Measurements from ENCODE around the gene MMP2. TPM values are rescaled to one million over a fixed set of nuclear protein-coding genes. Genes with fewer than 3 reads are reported as not detected.

The MMP2 gene
- total RNA-seq, 3 donors from 2014 or later, result 30.1 to 193 (median 153) TPM

DNA sequence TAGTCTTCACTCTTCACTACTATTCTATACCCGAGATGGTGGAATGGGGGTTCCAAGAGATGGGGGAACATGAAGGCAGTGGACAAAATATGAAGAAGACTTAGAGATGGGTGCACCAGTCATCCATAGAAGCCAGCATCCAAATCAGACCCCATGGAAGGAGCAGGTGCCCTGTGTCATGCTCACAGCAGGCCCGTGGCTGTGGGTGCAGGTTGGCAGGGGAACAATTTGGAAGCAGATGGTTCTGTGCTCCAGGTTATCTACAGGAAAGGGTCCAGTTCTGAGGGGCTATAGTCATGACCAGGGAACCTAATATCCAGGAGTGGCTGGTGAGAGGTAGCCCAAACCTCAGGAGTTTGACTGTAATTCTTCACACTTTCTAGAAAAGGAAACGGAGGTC lies 20.3 kb downstream of the MMP2 start:
- TF ChIP-seq, protein P1, sequence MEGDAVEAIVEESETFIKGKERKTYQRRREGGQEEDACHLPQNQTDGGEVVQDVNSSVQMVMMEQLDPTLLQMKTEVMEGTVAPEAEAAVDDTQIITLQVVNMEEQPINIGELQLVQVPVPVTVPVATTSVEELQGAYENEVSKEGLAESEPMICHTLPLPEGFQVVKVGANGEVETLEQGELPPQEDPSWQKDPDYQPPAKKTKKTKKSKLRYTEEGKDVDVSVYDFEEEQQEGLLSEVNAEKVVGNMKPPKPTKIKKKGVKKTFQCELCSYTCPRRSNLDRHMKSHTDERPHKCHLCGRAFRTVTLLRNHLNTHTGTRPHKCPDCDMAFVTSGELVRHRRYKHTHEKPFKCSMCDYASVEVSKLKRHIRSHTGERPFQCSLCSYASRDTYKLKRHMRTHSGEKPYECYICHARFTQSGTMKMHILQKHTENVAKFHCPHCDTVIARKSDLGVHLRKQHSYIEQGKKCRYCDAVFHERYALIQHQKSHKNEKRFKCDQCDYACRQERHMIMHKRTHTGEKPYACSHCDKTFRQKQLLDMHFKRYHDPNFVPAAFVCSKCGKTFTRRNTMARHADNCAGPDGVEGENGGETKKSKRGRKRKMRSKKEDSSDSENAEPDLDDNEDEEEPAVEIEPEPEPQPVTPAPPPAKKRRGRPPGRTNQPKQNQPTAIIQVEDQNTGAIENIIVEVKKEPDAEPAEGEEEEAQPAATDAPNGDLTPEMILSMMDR (IDR thresholded peaks at IDR 0.05), result no peak
- no peaks in the 10 kb centered on the region for H3K36me3 ChIP-seq (ENCODE audit: low read depth)
- H3K4me3 ChIP-seq, result no peak overlapping the region
- ATAC-seq (no peak), DNase-seq (no peak)
- H3K4me1 ChIP-seq (ENCODE audit: low read depth), result peaks cover 34% of the 10 kb centered on the region
- H3K9me3 ChIP-seq, result no peaks in the 10 kb centered on the region
- intact Hi-C loops (cut with DNase I, micrococcal nuclease), result no loop called here

DNA sequence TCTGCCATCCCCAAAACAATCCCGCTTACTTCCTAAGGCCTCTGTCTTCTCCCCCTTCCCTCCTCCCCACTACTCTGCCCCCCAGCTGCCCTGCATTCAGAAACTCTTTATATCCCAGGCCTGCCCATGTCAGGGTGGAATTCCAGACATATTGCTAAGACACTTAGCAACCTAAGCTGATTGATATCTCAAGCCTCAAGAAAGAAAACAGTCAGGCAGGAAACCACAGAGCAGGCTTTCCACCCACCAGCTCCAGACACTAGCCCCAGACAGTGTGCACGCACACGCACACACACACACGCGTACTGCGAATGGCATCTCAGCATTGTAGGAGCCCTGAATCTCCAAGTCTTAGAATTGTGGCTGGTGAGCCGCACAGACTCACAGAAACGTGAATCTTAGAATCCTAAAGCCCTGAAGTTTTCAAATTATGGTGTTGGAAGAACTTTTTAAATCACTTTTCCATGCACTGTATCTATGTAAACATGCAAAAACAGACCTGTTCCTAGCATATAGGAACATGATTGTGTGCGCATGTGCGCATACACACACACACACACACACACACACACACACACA lies 21.0 kb downstream of the MMP2 start:
- no peak for ATAC-seq

DNA sequence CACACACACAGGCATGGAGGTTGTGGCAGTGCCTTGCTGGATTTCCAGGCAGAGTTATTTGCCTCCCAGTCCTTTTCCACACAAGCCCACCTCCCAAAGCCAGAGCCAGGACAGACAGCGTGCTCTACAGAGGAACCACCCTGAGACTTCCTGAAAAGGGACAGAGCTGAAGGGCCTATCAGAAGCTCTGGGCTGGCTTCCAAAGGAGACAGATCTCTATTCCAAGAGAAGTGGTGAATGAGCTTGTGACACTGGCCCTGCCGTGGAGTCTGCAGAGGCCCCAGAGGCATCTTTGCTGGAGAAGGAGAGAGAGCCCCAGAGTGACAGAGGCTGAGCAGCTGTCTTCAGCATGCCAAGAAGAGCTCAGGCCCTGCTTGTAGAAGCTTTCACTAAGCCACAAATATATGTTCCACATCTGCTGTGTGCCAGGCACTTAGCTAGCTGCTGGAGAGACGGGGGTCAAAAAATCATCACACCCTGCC lies 21.6 kb downstream of the MMP2 start:
- Histone ChIP-seq H3K9me3 (no peaks in the 10 kb centered on the region), H3K4me3 (no peak overlapping the region), H3K4me1 (ENCODE audit: low read depth) (peaks cover 32% of the 10 kb centered on the region), H3K36me3 (ENCODE audit: low read depth) (no peaks in the 10 kb centered on the region)
- ATAC-seq (peak; percentile 26), DNase-seq (peak in 1 of 3 donors; percentile 67)
- TF ChIP-seq, protein P1 (IDR thresholded peaks at IDR 0.05), result no peak
- intact Hi-C loops (cut with DNase I, micrococcal nuclease), result no loop called here

More for the DNA sequence above, 21.0 kb downstream of the MMP2 start:
- DNase-seq, result no peak
- Histone ChIP-seq H3K4me3 (no peak overlapping the region), H3K36me3 (ENCODE audit: low read depth) (no peaks in the 10 kb centered on the region), H3K4me1 (ENCODE audit: low read depth) (peaks cover 35% of the 10 kb centered on the region), H3K9me3 (no peaks in the 10 kb centered on the region)
- intact Hi-C loops (cut with DNase I, micrococcal nuclease), result no loop called here
- TF ChIP-seq, protein P1 (IDR thresholded peaks at IDR 0.05), result no peak

DNA sequence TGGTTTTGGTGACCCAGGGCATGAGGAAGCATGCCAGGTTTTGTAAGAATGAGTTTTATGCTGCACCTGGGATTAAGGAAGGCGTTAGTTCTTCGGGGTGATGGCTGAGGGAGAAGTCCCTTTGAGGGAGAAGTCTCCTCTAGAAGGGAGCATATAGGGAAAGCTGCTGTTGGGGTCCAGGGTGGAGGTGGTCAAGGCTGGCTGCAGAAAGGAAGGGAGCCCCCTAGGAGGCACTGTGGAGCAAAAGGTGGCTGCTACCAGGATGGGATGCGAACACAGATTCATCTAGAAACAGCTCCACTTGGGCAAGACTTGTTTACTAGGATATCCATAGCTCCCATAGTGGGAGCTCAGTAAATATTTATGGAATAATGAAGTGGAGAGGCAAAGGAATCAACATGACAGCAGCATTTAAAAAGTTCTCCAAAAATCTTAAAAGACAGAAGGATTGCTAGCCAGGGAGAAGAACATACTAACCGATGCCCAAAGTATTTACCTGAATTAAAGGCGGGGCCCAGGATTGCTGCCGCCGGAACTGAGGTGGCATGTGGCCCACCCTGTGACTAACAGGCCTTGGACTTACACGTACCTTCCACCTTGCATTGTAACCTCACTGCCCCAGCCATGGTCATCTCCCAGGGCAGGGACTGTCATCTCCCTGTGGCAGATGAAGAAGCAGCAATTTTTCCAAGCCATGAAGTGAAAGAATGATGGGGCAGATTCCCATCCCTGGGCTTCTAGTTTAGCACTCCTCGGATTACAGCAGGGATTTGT lies 22.7 kb downstream of the MMP2 start:
- TF ChIP-seq, protein P1 (IDR thresholded peaks at IDR 0.05), result no peak
- DNase-seq, result no peak
- Histone ChIP-seq H3K4me3 (no peak overlapping the region), H3K36me3 (ENCODE audit: low read depth) (no peaks in the 10 kb centered on the region), H3K9me3 (no peaks in the 10 kb centered on the region), H3K4me1 (ENCODE audit: low read depth) (peaks cover 34% of the 10 kb centered on the region)
- ATAC-seq, result peak; percentile 13
- intact Hi-C loops (cut with DNase I, micrococcal nuclease), result no loop called here

DNA sequence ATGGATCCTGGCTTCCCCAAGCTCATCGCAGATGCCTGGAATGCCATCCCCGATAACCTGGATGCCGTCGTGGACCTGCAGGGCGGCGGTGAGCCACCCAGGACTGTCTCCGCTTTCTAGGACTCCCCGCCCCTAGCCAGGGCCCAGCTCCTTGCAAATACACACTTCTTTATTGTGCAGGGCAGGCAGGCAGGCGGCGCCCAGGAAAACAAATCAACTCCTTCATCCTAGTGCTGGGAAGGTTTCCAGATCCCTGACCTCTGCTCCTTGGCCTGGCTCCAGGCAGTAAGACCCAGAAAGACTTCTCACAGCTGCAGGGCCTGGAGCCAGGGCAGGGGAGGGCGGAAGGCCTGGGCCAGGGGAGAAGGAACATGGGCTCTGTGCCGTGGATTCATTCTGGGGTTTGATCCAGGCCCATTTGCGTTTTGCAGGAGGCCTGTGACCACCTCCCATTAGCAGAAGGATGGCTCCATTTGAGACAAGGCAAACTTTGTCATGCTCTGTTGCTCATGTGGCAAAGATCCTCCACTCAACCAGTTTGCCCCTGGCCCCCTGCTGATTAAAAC lies 23.9 kb downstream of the MMP2 start:
- no peaks in the 10 kb centered on the region for H3K36me3 ChIP-seq (ENCODE audit: low read depth)
- TF ChIP-seq, protein P1 (IDR thresholded peaks at IDR 0.05), result no peak
- peak; percentile 93 for ATAC-seq
- H3K4me3 ChIP-seq, result no peak overlapping the region
- H3K4me1 ChIP-seq (ENCODE audit: low read depth), result peaks cover 34% of the 10 kb centered on the region
- DNase-seq, result peak; percentile 93 to 97 (median 94)
- intact Hi-C loops (cut with DNase I, micrococcal nuclease), result no loop called here
- H3K9me3 ChIP-seq, result no peaks in the 10 kb centered on the region
